ENCODE data around the gene KLF12.
A peak's percentile ranks its signal among the peaks of the same experiment; 100 is the strongest.

The KLF12 gene

GRCh38 chr13:74118328-74118727 is 15.9 kb downstream of the KLF12 start:
- H3K4me3 Mint-ChIP-seq = no peak overlapping the region
- peaks cover 71% of the 10 kb centered on the region for H3K4me1 Mint-ChIP-seq
- ATAC-seq = no peak
- peaks cover 6% of the 10 kb centered on the region for H3K36me3 Mint-ChIP-seq
- no peak for DNase-seq (ENCODE audit: low spot score in 2 of 2)
- H3K27ac Mint-ChIP-seq = no peak overlapping the region
- H3K9me3 Mint-ChIP-seq = peaks cover 21% of the 10 kb centered on the region

- peaks cover 13% of the 10 kb centered on the region for H3K36me3 Mint-ChIP-seq
- peaks cover 21% of the 10 kb centered on the region for H3K9me3 Mint-ChIP-seq
- peak overlapping the region; percentile 8 for H3K4me3 Mint-ChIP-seq
- DNase-seq (ENCODE audit: low spot score in 2 of 2) (no peak), ATAC-seq (peak; percentile 61)
- peaks cover 77% of the 10 kb centered on the region for H3K4me1 Mint-ChIP-seq
- peak overlapping the region; percentile 26 for H3K27ac Mint-ChIP-seq
Observed at GRCh38 chr13:74117207-74117705, 16.9 kb downstream of the KLF12 start.

- DNase-seq (ENCODE audit: low spot score in 2 of 2) (no peak), ATAC-seq (peak; percentile 82)
- H3K36me3 Mint-ChIP-seq = peaks cover 13% of the 10 kb centered on the region
- H3K4me3 Mint-ChIP-seq = peak overlapping the region; percentile 23
- H3K9me3 Mint-ChIP-seq = peaks cover 21% of the 10 kb centered on the region
- H3K4me1 Mint-ChIP-seq = peaks cover 69% of the 10 kb centered on the region
- H3K27ac Mint-ChIP-seq = peak overlapping the region; percentile 38
Observed at GRCh38 chr13:74115133-74115532, 19.1 kb downstream of the KLF12 start.

GRCh38 chr13:74114641-74115040 is 19.6 kb downstream of the KLF12 start:
- Mint-ChIP-seq H3K9me3 (peaks cover 21% of the 10 kb centered on the region), H3K36me3 (peaks cover 12% of the 10 kb centered on the region), H3K27ac (peak overlapping the region; percentile 38), H3K4me1 (peaks cover 74% of the 10 kb centered on the region), H3K4me3 (peak overlapping the region; percentile 23)
- DNase-seq (ENCODE audit: low spot score in 2 of 2) = no peak
- no peak for ATAC-seq

GRCh38 chr13:74114202-74114601 is 20.0 kb downstream of the KLF12 start:
- H3K27ac Mint-ChIP-seq = no peak overlapping the region
- H3K9me3 Mint-ChIP-seq = peaks cover 17% of the 10 kb centered on the region
- H3K4me1 Mint-ChIP-seq = peaks cover 73% of the 10 kb centered on the region
- peaks cover 8% of the 10 kb centered on the region for H3K36me3 Mint-ChIP-seq
- ATAC-seq (peak; percentile 77), DNase-seq (ENCODE audit: low spot score in 2 of 2) (no peak)
- no peak overlapping the region for H3K4me3 Mint-ChIP-seq

GRCh38 chr13:74111901-74112824 is 22.0 kb downstream of the KLF12 start:
- H3K36me3 Mint-ChIP-seq = peaks cover 6% of the 10 kb centered on the region
- peaks cover 61% of the 10 kb centered on the region for H3K4me1 Mint-ChIP-seq
- DNase-seq (ENCODE audit: low spot score in 2 of 2) (no peak), ATAC-seq (no peak)
- H3K9me3 Mint-ChIP-seq = peaks cover 4% of the 10 kb centered on the region
- H3K27ac Mint-ChIP-seq = peak overlapping the region; percentile 59
- H3K4me3 Mint-ChIP-seq = peak overlapping the region; percentile 41

GRCh38 chr13:74111399-74111798 is 22.8 kb downstream of the KLF12 start:
- peaks cover 62% of the 10 kb centered on the region for H3K4me1 Mint-ChIP-seq
- no peak overlapping the region for H3K27ac Mint-ChIP-seq
- DNase-seq (ENCODE audit: low spot score in 2 of 2) (no peak), ATAC-seq (no peak)
- no peak overlapping the region for H3K4me3 Mint-ChIP-seq
- H3K36me3 Mint-ChIP-seq = peaks cover 6% of the 10 kb centered on the region
- peaks cover 3% of the 10 kb centered on the region for H3K9me3 Mint-ChIP-seq

GRCh38 chr13:74110053-74110452 is 24.2 kb downstream of the KLF12 start:
- DNase-seq (ENCODE audit: low spot score in 2 of 2) = no peak
- H3K4me3 Mint-ChIP-seq = no peak overlapping the region
- peaks cover 6% of the 10 kb centered on the region for H3K36me3 Mint-ChIP-seq
- peak; percentile 34 for ATAC-seq
- H3K9me3 Mint-ChIP-seq = peaks cover 3% of the 10 kb centered on the region
- peak overlapping the region; percentile 55 for H3K27ac Mint-ChIP-seq
- peaks cover 60% of the 10 kb centered on the region for H3K4me1 Mint-ChIP-seq

- Mint-ChIP-seq H3K36me3 (peaks cover 2% of the 10 kb centered on the region), H3K4me1 (peaks cover 51% of the 10 kb centered on the region), H3K27ac (no peak overlapping the region), H3K9me3 (peaks cover 3% of the 10 kb centered on the region), H3K4me3 (no peak overlapping the region)
- ATAC-seq (no peak), DNase-seq (ENCODE audit: low spot score in 2 of 2) (no peak)
Observed at GRCh38 chr13:74107598-74107997, 26.6 kb downstream of the KLF12 start.

GRCh38 chr13:74105871-74106270 is 28.3 kb downstream of the KLF12 start:
- peaks cover 64% of the 10 kb centered on the region for H3K4me1 Mint-ChIP-seq

GRCh38 chr13:74104661-74105275 is 29.4 kb downstream of the KLF12 start:
- Mint-ChIP-seq H3K4me1 (peaks cover 59% of the 10 kb centered on the region), H3K9me3 (peaks cover 3% of the 10 kb centered on the region), H3K27ac (peak overlapping the region; percentile 78), H3K36me3 (no peaks in the 10 kb centered on the region), H3K4me3 (no peak overlapping the region)
- DNase-seq (ENCODE audit: low spot score in 2 of 2) (no peak), ATAC-seq (peak; percentile 60)

More at GRCh38 chr13:74105871-74106270, 28.3 kb downstream of the KLF12 start:
- ATAC-seq (no peak), DNase-seq (ENCODE audit: low spot score in 2 of 2) (no peak)
- H3K9me3 Mint-ChIP-seq = peaks cover 3% of the 10 kb centered on the region
- H3K27ac Mint-ChIP-seq = peak overlapping the region; percentile 78
- H3K36me3 Mint-ChIP-seq = no peaks in the 10 kb centered on the region
- H3K4me3 Mint-ChIP-seq = no peak overlapping the region

- H3K36me3 Mint-ChIP-seq = no peaks in the 10 kb centered on the region
- H3K4me3 Mint-ChIP-seq = no peak overlapping the region
- no peak overlapping the region for H3K27ac Mint-ChIP-seq
- peaks cover 62% of the 10 kb centered on the region for H3K4me1 Mint-ChIP-seq
- no peak for ATAC-seq
- peaks cover 3% of the 10 kb centered on the region for H3K9me3 Mint-ChIP-seq
- DNase-seq (ENCODE audit: low spot score in 2 of 2) = no peak
Observed at GRCh38 chr13:74103970-74104555, 30.1 kb downstream of the KLF12 start.

- ATAC-seq (no peak), DNase-seq (ENCODE audit: low spot score in 2 of 2) (no peak)
- no peaks in the 10 kb centered on the region for H3K9me3 Mint-ChIP-seq
- H3K4me1 Mint-ChIP-seq = peaks cover 64% of the 10 kb centered on the region
- H3K36me3 Mint-ChIP-seq = no peaks in the 10 kb centered on the region
- no peak overlapping the region for H3K4me3 Mint-ChIP-seq
- no peak overlapping the region for H3K27ac Mint-ChIP-seq
Observed at GRCh38 chr13:74103196-74103595, 31.0 kb downstream of the KLF12 start.

GRCh38 chr13:74102691-74103090 is 31.5 kb downstream of the KLF12 start:
- Mint-ChIP-seq H3K27ac (no peak overlapping the region), H3K4me3 (no peak overlapping the region), H3K36me3 (no peaks in the 10 kb centered on the region), H3K9me3 (no peaks in the 10 kb centered on the region), H3K4me1 (peaks cover 64% of the 10 kb centered on the region)
- ATAC-seq (no peak), DNase-seq (ENCODE audit: low spot score in 2 of 2) (no peak)

- H3K4me1 Mint-ChIP-seq = peaks cover 61% of the 10 kb centered on the region
- DNase-seq (ENCODE audit: low spot score in 2 of 2) = no peak
- H3K36me3 Mint-ChIP-seq = no peaks in the 10 kb centered on the region
- H3K4me3 Mint-ChIP-seq = no peak overlapping the region
- no peaks in the 10 kb centered on the region for H3K9me3 Mint-ChIP-seq
- ATAC-seq = no peak
- peak overlapping the region; percentile 2 for H3K27ac Mint-ChIP-seq
Observed at GRCh38 chr13:74101436-74101835, 32.8 kb downstream of the KLF12 start.
